CD14-positive monocyte (primary cell): ENCODE data around the gene SDF2. TPM values are rescaled to one million over a fixed set of nuclear protein-coding genes. Genes with fewer than 3 reads are reported as not detected.
"Not testable (repeated sequence)": the region's sequence is repeated elsewhere in the genome, so short reads cannot be mapped to it uniquely, and the experiment has no call there.

Experiments used
- DNase-seq, 3 donors: peaks; one replicate each; pipeline ENCODE4 v3.0.0-alpha.2; 2011 to 2022
- H2AFZ ChIP-seq: 2 replicates; pipeline ENCODE4 v1.6.0; 2012; ENCODE audit warnings: mild to moderate bottlenecking, low read depth, low read length, inconsistent platforms; ENCODE audit not compliant: insufficient read depth, poor library complexity, severe bottlenecking
- H3K27ac ChIP-seq, 2 donors: 1 replicate in 1 of 2; 2 replicates in 1 of 2; pipeline ENCODE4 v1.5.1; 2012 to 2013; ENCODE audit warnings: low read length in 2 of 2, control low read depth in 1 of 2, inconsistent platforms in 1 of 2, low read depth in 1 of 2, mild to moderate bottlenecking in 1 of 2
- H3K27me3 ChIP-seq, 2 donors: one replicate each; pipeline versions ENCODE4 v1.6.0 to v1.6.1; 2011 to 2013; ENCODE audit warnings: low read length in 2 of 2; ENCODE audit not compliant: control insufficient read depth in 2 of 2, insufficient read depth in 2 of 2
- H3K36me3 ChIP-seq, 2 donors: replicated peaks in 1 of 2; 1 replicate in 1 of 2; 2 replicates in 1 of 2; pipeline versions ENCODE4 v1.5.1 to v1.6.1; 2012 to 2013; ENCODE audit warnings: low read length in 2 of 2, control low read depth in 1 of 2, inconsistent platforms in 1 of 2, mild to moderate bottlenecking in 1 of 2; ENCODE audit not compliant: insufficient read depth in 2 of 2, control insufficient read depth in 1 of 2
- H3K4me1 ChIP-seq, 2 donors: 1 replicate in 1 of 2; 2 replicates in 1 of 2; pipeline versions ENCODE4 v1.5.1 to v1.6.1; 2012 to 2013; ENCODE audit warnings: low read length in 2 of 2, control low read depth in 1 of 2, inconsistent platforms in 1 of 2, mild to moderate bottlenecking in 1 of 2, moderate library complexity in 1 of 2; ENCODE audit not compliant: insufficient read depth in 2 of 2, control insufficient read depth in 1 of 2
- H3K4me2 ChIP-seq: replicated peaks from 2 replicates; pipeline ENCODE3; 2012; ENCODE audit warnings: low read length, moderate library complexity, mild to moderate bottlenecking; ENCODE audit not compliant: poor library complexity, severe bottlenecking; ENCODE audit errors: extremely low read depth
- H3K4me3 ChIP-seq, 3 experiments: fragments of 200-600 bp in 1 of 3; sonication (generic) in 1 of 3; replicated peaks in 1 of 3; 1 replicate in 2 of 3; 2 replicates in 1 of 3; pipeline ENCODE4 v1.5.1; 2011 to 2013; ENCODE audit warnings: low read length in 3 of 3, mild to moderate bottlenecking in 3 of 3, control low read depth in 2 of 3, low read depth in 2 of 3, inconsistent platforms in 1 of 3, moderate library complexity in 1 of 3
- H3K79me2 ChIP-seq: 2 replicates; pipeline ENCODE4 v1.6.0; 2012; ENCODE audit warnings: mild to moderate bottlenecking, control low read depth, inconsistent platforms, low read length, moderate library complexity; ENCODE audit not compliant: insufficient read depth
- H3K9ac ChIP-seq: 2 replicates; pipeline ENCODE4 v1.6.0; 2017; ENCODE audit warnings: low read length, mild to moderate bottlenecking; ENCODE audit not compliant: insufficient read depth, poor library complexity, severe bottlenecking
- H3K9me3 ChIP-seq, 2 donors: replicated peaks in 1 of 2; 1 replicate in 1 of 2; 2 replicates in 1 of 2; pipeline versions ENCODE4 v1.5.1 to v1.6.1; 2012 to 2013; ENCODE audit warnings: low read length in 2 of 2, control low read depth in 1 of 2; ENCODE audit not compliant: control insufficient read depth in 1 of 2, insufficient read depth in 1 of 2
- H4K20me1 ChIP-seq: 2 replicates; pipeline ENCODE4 v1.6.0; 2012; ENCODE audit warnings: mild to moderate bottlenecking, low read length, control low read depth, moderate library complexity; ENCODE audit not compliant: insufficient read depth
- H3K27ac Mint-ChIP-seq, 7 donors: one replicate each; pipeline ENCODE4 v1.8.0; 2020; ENCODE audit warnings: mild to moderate bottlenecking in 7 of 7, mixed read lengths in 7 of 7, moderate library complexity in 6 of 7, inconsistent platforms in 2 of 7
- H3K27me3 Mint-ChIP-seq, 3 donors: one replicate each; pipeline ENCODE4 v1.8.0; 2021 to 2022; ENCODE audit warnings: low read depth in 3 of 3, mild to moderate bottlenecking in 3 of 3, mixed read lengths in 3 of 3, moderate library complexity in 3 of 3, inconsistent platforms in 1 of 3
- H3K36me3 Mint-ChIP-seq, 2 donors: one replicate each; pipeline ENCODE4 v1.8.0; 2020; ENCODE audit warnings: mixed read lengths in 2 of 2, inconsistent platforms in 1 of 2, mild to moderate bottlenecking in 1 of 2
- H3K4me1 Mint-ChIP-seq: one replicate; pipeline ENCODE4 v1.8.0; 2020; ENCODE audit warnings: mild to moderate bottlenecking, mixed read lengths
- H3K4me3 Mint-ChIP-seq, 2 donors: one replicate each; pipeline ENCODE4 v1.8.0; 2020; ENCODE audit warnings: mild to moderate bottlenecking in 2 of 2, mixed read lengths in 2 of 2, moderate library complexity in 1 of 2
- H3K9me3 Mint-ChIP-seq, 7 donors: one replicate each; pipeline ENCODE4 v1.8.0; 2020 to 2022; ENCODE audit warnings: mixed read lengths in 7 of 7, mild to moderate bottlenecking in 6 of 7, moderate library complexity in 6 of 7, inconsistent platforms in 2 of 7
- WGBS: methylation state at CpG from one replicate; pipeline ENCODE4 v1.1.5; 2013; ENCODE audit warnings: missing lambda C conversion rate; ENCODE audit not compliant: insufficient coverage; 5-methylcytosine and 5-hydroxymethylcytosine counted together
- intact Hi-C, 2 donors: fragments of 100-400 bp; cut with micrococcal nuclease; formaldehyde crosslinking; loops; one replicate each; pipeline versions ENCODE4 v1.15.0 to v1.15.1; 2023
- polyA plus RNA-seq, 3 donors: library from polyadenylated mRNA; depleted of rRNA in 1 of 3; unstranded in 2 of 3; stranded (reverse) in 1 of 3; fragments of 300-500 nt in 2 of 3; fragments of >200 nt in 1 of 3; fragmentation: Illumina TruSeq in 2 of 3; gene quantifications; 1 replicate in 2 of 3; 2 replicates in 1 of 3; pipeline ENCODE4 v1.2.3, GENCODE V29; 2012 to 2021

The SDF2 gene
- polyA plus RNA-seq, 3 donors = 52.9 to 103 (median 84.5) TPM

- H3K9ac ChIP-seq, H3K27me3 ChIP-seq, H2AFZ ChIP-seq, H3K27ac ChIP-seq, H3K4me2 ChIP-seq, H3K4me3 ChIP-seq, intact Hi-C loops, DNase-seq, H3K27me3 Mint-ChIP-seq, H3K9me3 Mint-ChIP-seq, H3K9me3 ChIP-seq, H3K4me3 Mint-ChIP-seq: not testable (repeated sequence)
- Mint-ChIP-seq H3K27ac (peak overlapping the region in 3 of 7 donors; percentile 19 to 76 (median 41)), H3K36me3 (peaks cover 43 to 53% of the 10 kb centered on the region in 2 donors), H3K4me1 (peaks cover 25% of the 10 kb centered on the region)
- peaks cover 33% of the 10 kb centered on the region for H4K20me1 ChIP-seq
- H3K79me2 ChIP-seq = peaks cover 90% of the 10 kb centered on the region
- 97% methylated on average over 41 of the region's 46 CpGs for WGBS
- H3K4me1 ChIP-seq = peaks cover 19 to 24% of the 10 kb centered on the region in 2 donors
- H3K36me3 ChIP-seq = peaks cover 26 to 46% of the 10 kb centered on the region in 2 donors
These were observed 2.8 kb downstream of the SDF2 start for GRCh38 chr17:28658766-28659496.

- peak overlapping the region in 2 of 7 donors; percentile 19 to 76 for H3K27ac Mint-ChIP-seq
- H3K4me3 ChIP-seq, H3K9ac ChIP-seq, H3K9me3 Mint-ChIP-seq, H3K4me3 Mint-ChIP-seq, H3K27me3 ChIP-seq, H3K9me3 ChIP-seq, H2AFZ ChIP-seq, H3K27ac ChIP-seq, H3K27me3 Mint-ChIP-seq, intact Hi-C loops, DNase-seq, H3K4me2 ChIP-seq: not testable (repeated sequence)
- WGBS = no CpG with 5 or more reads among the region's 8 CpGs
- peaks cover 26 to 52% of the 10 kb centered on the region in 2 donors for H3K36me3 ChIP-seq
- peaks cover 21% of the 10 kb centered on the region for H3K4me1 Mint-ChIP-seq
- H3K36me3 Mint-ChIP-seq = peaks cover 47 to 58% of the 10 kb centered on the region in 2 donors
- H3K4me1 ChIP-seq = peaks cover 17 to 21% of the 10 kb centered on the region in 2 donors
- H3K79me2 ChIP-seq = peaks cover 90% of the 10 kb centered on the region
- peaks cover 31% of the 10 kb centered on the region for H4K20me1 ChIP-seq
These were observed 3.4 kb downstream of the SDF2 start for GRCh38 chr17:28658342-28658741.
